ENCODE results near the gene CCNA2. TPM values are rescaled to one million over a fixed set of nuclear protein-coding genes. Genes with fewer than 3 reads are reported as not detected.
A peak's percentile ranks its signal among the peaks of the same experiment; 100 is the strongest.

CCNA2 gene
- total RNA-seq, 1 experiment from 2014 or later = 105 TPM

DNA sequence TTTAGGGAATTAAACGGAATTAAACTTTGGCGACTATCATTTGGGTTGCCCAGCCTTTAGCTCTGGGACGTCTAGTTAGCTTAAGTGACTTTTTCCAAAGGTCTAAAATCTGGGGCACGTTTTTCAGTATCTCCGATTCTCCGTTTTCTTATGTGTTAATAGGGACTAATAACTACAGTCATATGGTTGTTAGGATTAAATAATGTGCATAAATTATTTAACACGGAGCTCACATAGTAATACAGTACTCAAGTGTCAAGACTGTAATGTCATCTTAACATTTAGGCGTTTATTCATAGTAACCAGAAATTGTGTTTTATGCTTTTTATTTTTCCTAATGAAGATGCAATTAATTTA is 466 bp upstream of the CCNA2 start:
- Histone ChIP-seq H3K36me3 (ENCODE audit: insufficient read depth, low read length, poor library complexity, severe bottlenecking) (peaks cover 34% of the 10 kb centered on the region), H3K4me3 (ENCODE audit: low read depth, low read length, poor library complexity, severe bottlenecking) (peak overlapping the region; percentile 96), H3K27me3 (replicated peaks; ENCODE audit: insufficient read depth, low read depth, low read length, poor library complexity) (no peaks in the 10 kb centered on the region), H3K4me1 (ENCODE audit: insufficient read depth, low read length, poor library complexity, severe bottlenecking) (peaks cover 22% of the 10 kb centered on the region), H3K9me3 (ENCODE audit: low read depth, low read length, poor library complexity, severe bottlenecking) (no peaks in the 10 kb centered on the region), H3K27ac (ENCODE audit: low read depth, low read length, poor library complexity, severe bottlenecking) (peak overlapping the region; percentile 92)
- no peak for DNase-seq (ENCODE audit: low spot score)
- ChIA-PET POLR2A (ENCODE audit: low non-redundant PET) (interaction anchor here (0.7 kb wide), 1 partner anchor 46 kb away, joined by 8 read pairs; the partner anchor contains the start of gene BBS7), CTCF (no interaction called here)
- TF ChIP-seq EZH2 (IDR thresholded peaks at IDR 0.05; ENCODE audit: borderline replicate concordance, low read depth, low read length, poor library complexity, severe bottlenecking) (no peak), CTCF (conservative IDR thresholded peaks at IDR 0.05; ENCODE audit: low read depth, low read length) (0 out of 2 replicates have a peak, but pooled peaks have one; percentile 2)
- intact Hi-C loops (cut with micrococcal nuclease; ENCODE audit: unreplicated experiment) = loop anchor here (5.0 kb wide), 1 partner anchor 753 kb away; no protein-coding TSS in a partner anchor
- TSS peak; percentile 94 for BruUV-seq (replicated peaks)

GRCh38 chr4:121822796-121823504 is 733 bp downstream of the CCNA2 start:
- no peaks in the 10 kb centered on the region for H3K27me3 ChIP-seq (replicated peaks; ENCODE audit: insufficient read depth, low read depth, low read length, poor library complexity)
- CTCF ChIA-PET = no interaction called here
- TF ChIP-seq EZH2 (IDR thresholded peaks at IDR 0.05; ENCODE audit: borderline replicate concordance, low read depth, low read length, poor library complexity, severe bottlenecking) (no peak), CTCF (conservative IDR thresholded peaks at IDR 0.05; ENCODE audit: low read depth, low read length) (peak; percentile 38)
- intact Hi-C loops (cut with micrococcal nuclease; ENCODE audit: unreplicated experiment) = loop anchor here (5.0 kb wide), 1 partner anchor 754 kb away; no protein-coding TSS in a partner anchor
- BruUV-seq (replicated peaks) = TSS peak; percentile 36
- POLR2A ChIA-PET (ENCODE audit: low non-redundant PET) = interaction anchor here (0.6 kb wide), 1 partner anchor 518 kb away, joined by 3 read pairs; no protein-coding TSS in a partner anchor
- peak overlapping the region; percentile 92 for H3K27ac ChIP-seq (ENCODE audit: low read depth, low read length, poor library complexity, severe bottlenecking)
- H3K4me1 ChIP-seq (ENCODE audit: insufficient read depth, low read length, poor library complexity, severe bottlenecking) = peaks cover 22% of the 10 kb centered on the region
- peaks cover 46% of the 10 kb centered on the region for H3K36me3 ChIP-seq (ENCODE audit: insufficient read depth, low read length, poor library complexity, severe bottlenecking)
- peak overlapping the region; percentile 96 for H3K4me3 ChIP-seq (ENCODE audit: low read depth, low read length, poor library complexity, severe bottlenecking)
- H3K9me3 ChIP-seq (ENCODE audit: low read depth, low read length, poor library complexity, severe bottlenecking) = no peaks in the 10 kb centered on the region
- peak; percentile 75 for DNase-seq (ENCODE audit: low spot score)

DNA sequence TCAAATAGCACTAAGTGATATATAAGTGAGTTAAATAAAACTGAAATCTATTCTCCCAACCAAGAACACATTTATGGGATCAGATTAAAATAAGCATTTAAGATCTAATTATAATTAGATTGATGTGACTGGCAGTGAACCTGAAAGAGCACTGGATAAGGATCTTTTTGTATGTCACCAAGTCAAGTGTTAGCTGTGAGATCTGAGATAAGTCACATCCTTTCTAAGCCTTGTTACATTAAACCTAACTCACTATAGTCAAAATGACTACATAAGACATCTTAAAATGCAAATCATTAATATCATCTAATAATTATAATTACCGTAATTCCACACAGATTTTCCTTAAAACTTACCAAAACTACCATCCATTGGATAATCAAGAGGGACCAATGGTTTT is 1.6 kb downstream of the CCNA2 start:
- H3K27ac ChIP-seq (ENCODE audit: low read depth, low read length, poor library complexity, severe bottlenecking) = no peak overlapping the region
- TF ChIP-seq CTCF (conservative IDR thresholded peaks at IDR 0.05; ENCODE audit: low read depth, low read length) (no peak), EZH2 (IDR thresholded peaks at IDR 0.05; ENCODE audit: borderline replicate concordance, low read depth, low read length, poor library complexity, severe bottlenecking) (no peak)
- DNase-seq (ENCODE audit: low spot score) = no peak
- CTCF ChIA-PET = no interaction called here
- intact Hi-C loops (cut with micrococcal nuclease; ENCODE audit: unreplicated experiment) = loop anchor here (5.0 kb wide), 1 partner anchor 755 kb away; no protein-coding TSS in a partner anchor
- no TSS peak for BruUV-seq (replicated peaks)
- peaks cover 22% of the 10 kb centered on the region for H3K4me1 ChIP-seq (ENCODE audit: insufficient read depth, low read length, poor library complexity, severe bottlenecking)
- H3K36me3 ChIP-seq (ENCODE audit: insufficient read depth, low read length, poor library complexity, severe bottlenecking) = peaks cover 55% of the 10 kb centered on the region
- POLR2A ChIA-PET (ENCODE audit: low non-redundant PET) = no interaction called here
- no peaks in the 10 kb centered on the region for H3K27me3 ChIP-seq (replicated peaks; ENCODE audit: insufficient read depth, low read depth, low read length, poor library complexity)
- H3K9me3 ChIP-seq (ENCODE audit: low read depth, low read length, poor library complexity, severe bottlenecking) = no peaks in the 10 kb centered on the region
- H3K4me3 ChIP-seq (ENCODE audit: low read depth, low read length, poor library complexity, severe bottlenecking) = peak overlapping the region; percentile 96

Data from A673 (cell line).